ENCODE results near the gene ODF2.

DNA sequence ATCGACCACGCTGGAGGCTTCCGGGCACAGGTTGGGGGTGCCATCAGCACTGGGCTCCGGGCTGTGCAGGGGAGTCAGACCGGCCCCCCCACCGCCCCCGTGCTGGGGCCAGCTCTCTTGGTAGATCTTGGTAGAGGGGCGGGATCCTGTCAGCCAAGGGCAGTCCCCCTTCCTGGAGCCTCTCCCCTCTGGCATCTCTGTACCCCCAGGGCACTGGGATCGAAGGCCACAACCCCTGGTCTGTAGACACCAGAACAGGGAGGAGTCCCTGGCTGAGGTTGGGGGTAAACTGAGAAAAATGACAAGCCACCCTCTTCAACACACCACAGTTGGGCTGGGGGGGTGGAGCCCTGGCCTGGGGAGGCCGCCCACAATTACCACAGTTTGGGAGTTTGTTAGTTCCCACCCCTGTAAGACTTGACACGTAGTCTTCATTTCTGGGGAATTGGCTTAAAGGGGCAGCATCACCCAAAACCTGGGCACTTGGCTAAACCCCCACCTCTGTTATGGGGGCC lies 34.3 kb upstream of the ODF2 start:
- TF ChIP-seq CTCF (IDR thresholded peaks at IDR 0.05) = no peak
- TF ChIP-seq POLR2AphosphoS5 (IDR thresholded peaks at IDR 0.05) = no peak
- TF ChIP-seq POLR2A (IDR thresholded peaks at IDR 0.05) = no peak
- TF ChIP-seq EP300 (IDR thresholded peaks at IDR 0.05) = no peak

All from upper lobe of left lung (tissue), 4 donors.